T-helper 2 cell treated with Interferon-gamma antibody and Interleukin-4, amounts not matched to agents 5 μg/mL and 100 μg/mL, for 36 hours (primary cell): ENCODE measurements around the gene PDIA4.
"Not testable (repeated sequence)": the region's sequence is repeated elsewhere in the genome, so short reads cannot be mapped to it uniquely, and the experiment has no call there.

Experiments
- DNase-seq: peaks from one replicate; pipeline ENCODE4 v3.0.0; 2021; ENCODE audit warnings: low spot score
- H3K27ac Mint-ChIP-seq: one replicate; pipeline ENCODE4 v1.8.0; 2021; ENCODE audit warnings: mild to moderate bottlenecking, mixed read lengths
- H3K27me3 Mint-ChIP-seq: one replicate; pipeline ENCODE4 v1.8.0; 2021; ENCODE audit warnings: low read depth, mixed read lengths
- H3K36me3 Mint-ChIP-seq: one replicate; pipeline ENCODE4 v1.8.0; 2021; ENCODE audit warnings: low read depth, mixed read lengths
- H3K4me1 Mint-ChIP-seq: one replicate; pipeline ENCODE4 v1.8.0; 2021; ENCODE audit warnings: low read depth, mixed read lengths
- H3K4me3 Mint-ChIP-seq: one replicate; pipeline ENCODE4 v1.8.0; 2022; ENCODE audit warnings: mild to moderate bottlenecking, moderate library complexity, mixed read lengths
- H3K9me3 Mint-ChIP-seq: one replicate; pipeline ENCODE4 v1.8.0; 2021; ENCODE audit warnings: mixed read lengths

Gene PDIA4

DNA sequence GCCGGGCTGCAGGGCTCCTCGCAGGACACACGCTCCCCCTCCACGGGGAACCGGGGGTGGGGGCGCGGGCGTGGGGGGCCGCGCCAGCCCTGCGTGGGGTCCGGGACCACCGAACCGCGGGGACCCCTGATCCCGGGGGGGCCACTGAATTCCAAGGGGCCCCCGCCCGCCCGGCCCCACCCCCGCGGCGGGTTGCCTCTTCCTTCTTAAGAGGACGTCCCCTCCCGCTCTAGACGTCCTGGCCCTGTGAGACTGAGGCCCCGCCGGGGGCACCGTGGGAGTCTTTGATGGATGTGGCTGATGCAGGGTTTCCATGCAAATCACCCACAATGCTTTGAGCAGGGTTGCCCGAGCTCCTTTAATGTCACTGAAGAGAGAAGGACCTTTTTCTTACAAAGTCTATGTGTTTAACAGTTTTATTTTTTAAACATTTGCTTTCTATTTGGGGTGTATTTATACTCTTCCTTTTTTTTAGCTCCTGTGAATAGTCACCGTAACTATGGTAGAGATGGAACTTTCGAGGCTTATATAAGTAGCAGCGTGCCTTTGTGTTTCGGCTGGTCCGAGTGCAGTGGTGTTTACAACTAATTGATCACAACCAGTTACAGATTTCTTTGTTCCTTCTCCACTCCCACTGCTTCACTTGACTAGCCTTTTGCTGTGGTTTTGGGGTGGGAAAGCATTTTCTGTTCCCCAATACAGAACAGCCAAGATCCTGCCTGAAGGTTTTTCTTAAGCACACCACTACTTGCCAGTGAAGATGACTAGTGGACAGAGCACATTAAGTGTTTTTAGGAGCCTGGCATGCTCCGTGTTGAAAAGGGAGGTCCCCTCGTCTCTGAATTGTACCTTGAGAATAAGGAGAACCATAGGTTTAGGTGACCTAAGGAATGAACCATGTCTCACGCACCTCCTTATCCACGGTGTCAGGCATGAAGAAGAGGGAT is 44.8 kb downstream of the PDIA4 start:
- peaks cover 43% of the 10 kb centered on the region for H3K4me1 Mint-ChIP-seq
- peak overlapping the region; percentile 96 for H3K4me3 Mint-ChIP-seq
- H3K27ac Mint-ChIP-seq: peak overlapping the region; percentile 78
- DNase-seq: peak; percentile 85
- H3K9me3 Mint-ChIP-seq: no peaks in the 10 kb centered on the region
- peaks cover 14% of the 10 kb centered on the region for H3K27me3 Mint-ChIP-seq
- H3K36me3 Mint-ChIP-seq: no peaks in the 10 kb centered on the region

DNA sequence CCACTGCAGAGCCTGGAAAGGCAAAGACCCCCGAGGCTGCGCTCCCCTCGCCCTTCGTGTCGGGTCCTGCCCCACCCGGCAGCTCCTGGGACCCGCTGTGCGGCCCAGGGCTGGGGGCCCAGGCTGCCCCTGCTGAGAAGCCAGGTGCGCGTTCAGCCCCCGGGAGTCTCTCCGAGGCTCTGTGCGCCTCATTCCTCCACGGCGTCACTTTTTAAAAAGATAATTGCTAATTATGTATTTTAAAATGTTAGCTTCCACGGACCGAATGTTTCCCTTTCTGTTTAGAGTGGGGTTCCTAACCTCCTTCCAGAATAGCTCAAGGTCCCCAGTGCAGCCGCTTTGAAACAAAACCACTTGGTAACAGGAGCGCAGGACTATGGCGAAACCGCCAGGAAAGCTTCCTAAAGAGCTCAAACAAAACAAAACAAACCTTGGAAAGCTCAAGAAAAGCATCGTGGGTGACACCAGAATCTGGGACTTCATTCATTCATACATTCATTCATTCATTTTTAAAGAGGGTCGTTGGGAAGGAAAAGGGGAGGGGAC is 45.6 kb downstream of the PDIA4 start:
- H3K27me3 Mint-ChIP-seq: peaks cover 12% of the 10 kb centered on the region
- peak overlapping the region; percentile 64 for H3K27ac Mint-ChIP-seq
- H3K36me3 Mint-ChIP-seq: no peaks in the 10 kb centered on the region
- no peaks in the 10 kb centered on the region for H3K9me3 Mint-ChIP-seq
- no peak for DNase-seq
- peaks cover 38% of the 10 kb centered on the region for H3K4me1 Mint-ChIP-seq
- H3K4me3 Mint-ChIP-seq: peak overlapping the region; percentile 96

DNA sequence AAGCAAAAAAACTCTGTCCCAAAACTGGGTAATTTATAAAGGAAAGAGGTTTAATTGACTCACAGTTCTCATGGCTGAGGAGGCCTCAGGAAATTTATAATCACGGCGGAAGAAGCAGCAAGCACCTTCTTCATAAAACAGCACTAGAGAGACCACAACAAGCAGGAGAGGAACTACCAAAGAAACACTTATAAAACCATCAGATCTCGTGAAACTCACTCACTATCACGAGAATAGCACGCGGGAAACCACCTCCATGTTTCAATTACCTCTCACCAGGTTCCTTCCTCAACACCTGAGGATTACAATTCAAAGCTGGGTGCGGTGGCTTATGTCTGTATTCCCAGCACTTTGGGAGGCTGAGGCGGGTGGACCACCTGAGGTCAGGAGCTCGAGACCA is 48.5 kb downstream of the PDIA4 start:
- peaks cover 7% of the 10 kb centered on the region for H3K27me3 Mint-ChIP-seq
- H3K9me3 Mint-ChIP-seq: no peaks in the 10 kb centered on the region
- H3K36me3 Mint-ChIP-seq: no peaks in the 10 kb centered on the region
- peaks cover 25% of the 10 kb centered on the region for H3K4me1 Mint-ChIP-seq
- H3K27ac Mint-ChIP-seq: no peak overlapping the region
- no peak for DNase-seq
- no peak overlapping the region for H3K4me3 Mint-ChIP-seq

DNA sequence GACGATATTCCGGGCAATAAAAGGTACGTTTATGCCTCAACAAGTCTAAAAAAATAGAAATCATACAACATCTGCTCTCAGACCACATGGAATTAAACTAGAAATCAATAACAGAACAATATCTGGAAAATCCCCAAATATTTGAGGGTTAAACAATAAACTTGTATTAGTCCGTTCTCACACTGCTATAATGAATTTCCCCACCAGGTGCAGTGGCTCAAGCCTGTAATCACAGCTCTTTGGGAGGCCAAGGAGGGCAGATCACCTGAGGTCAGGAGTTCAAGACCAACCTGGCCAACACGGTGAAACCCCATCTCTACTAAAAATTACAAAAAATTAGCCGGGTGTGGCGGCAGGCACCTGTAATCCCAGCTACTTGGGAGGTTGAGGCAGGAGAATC is 49.2 kb downstream of the PDIA4 start:
- not testable (repeated sequence) for H3K9me3 Mint-ChIP-seq, H3K27ac Mint-ChIP-seq, H3K36me3 Mint-ChIP-seq, H3K4me3 Mint-ChIP-seq, DNase-seq, H3K27me3 Mint-ChIP-seq
- peaks cover 19% of the 10 kb centered on the region for H3K4me1 Mint-ChIP-seq

DNA sequence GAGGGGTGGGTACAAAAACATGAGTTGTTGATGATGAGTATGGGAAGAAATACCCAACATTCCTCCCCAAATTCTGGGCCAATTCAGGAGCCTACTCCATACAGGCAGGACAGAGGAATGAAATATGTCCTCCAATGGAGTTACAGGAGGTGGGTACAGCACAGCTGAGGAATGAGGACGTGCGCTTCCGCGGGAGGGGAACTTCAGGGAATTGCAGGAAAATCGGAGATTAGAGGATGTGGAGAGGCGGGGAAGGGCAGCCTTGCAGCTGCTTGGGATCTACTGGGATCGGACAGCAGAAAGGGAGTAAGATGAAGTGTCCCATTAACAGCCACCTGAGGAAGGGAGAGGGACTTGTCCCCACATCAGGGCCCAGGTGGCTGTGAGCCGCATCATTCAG is 50.2 kb downstream of the PDIA4 start:
- peaks cover 11% of the 10 kb centered on the region for H3K4me1 Mint-ChIP-seq
- DNase-seq: no peak
- peaks cover 3% of the 10 kb centered on the region for H3K27me3 Mint-ChIP-seq
- no peaks in the 10 kb centered on the region for H3K36me3 Mint-ChIP-seq
- no peak overlapping the region for H3K27ac Mint-ChIP-seq
- H3K9me3 Mint-ChIP-seq: no peaks in the 10 kb centered on the region
- no peak overlapping the region for H3K4me3 Mint-ChIP-seq

DNA sequence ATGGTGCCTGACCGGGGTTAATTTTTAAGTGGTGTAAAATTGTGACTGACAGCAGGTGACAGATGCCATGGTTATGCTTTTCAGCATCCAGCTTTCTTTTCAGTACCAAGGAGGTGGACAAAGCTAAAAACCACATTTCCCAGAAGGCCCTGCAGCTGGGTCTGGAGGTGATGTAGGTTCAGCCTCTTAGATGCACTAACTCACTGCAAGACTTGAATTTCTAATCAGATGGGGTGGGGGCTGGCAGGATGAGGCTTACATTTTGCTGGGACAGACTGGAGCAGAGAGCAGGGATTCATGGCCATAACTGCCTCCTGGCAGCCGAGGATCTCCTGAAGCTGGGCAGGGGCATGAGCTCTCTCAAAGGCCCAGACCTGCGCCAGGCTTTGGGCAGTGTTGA is 52.4 kb downstream of the PDIA4 start:
- peaks cover 4% of the 10 kb centered on the region for H3K4me1 Mint-ChIP-seq
- H3K4me3 Mint-ChIP-seq: no peak overlapping the region
- no peak overlapping the region for H3K27ac Mint-ChIP-seq
- DNase-seq: no peak
- no peaks in the 10 kb centered on the region for H3K36me3 Mint-ChIP-seq
- H3K9me3 Mint-ChIP-seq: no peaks in the 10 kb centered on the region
- H3K27me3 Mint-ChIP-seq: no peaks in the 10 kb centered on the region

DNA sequence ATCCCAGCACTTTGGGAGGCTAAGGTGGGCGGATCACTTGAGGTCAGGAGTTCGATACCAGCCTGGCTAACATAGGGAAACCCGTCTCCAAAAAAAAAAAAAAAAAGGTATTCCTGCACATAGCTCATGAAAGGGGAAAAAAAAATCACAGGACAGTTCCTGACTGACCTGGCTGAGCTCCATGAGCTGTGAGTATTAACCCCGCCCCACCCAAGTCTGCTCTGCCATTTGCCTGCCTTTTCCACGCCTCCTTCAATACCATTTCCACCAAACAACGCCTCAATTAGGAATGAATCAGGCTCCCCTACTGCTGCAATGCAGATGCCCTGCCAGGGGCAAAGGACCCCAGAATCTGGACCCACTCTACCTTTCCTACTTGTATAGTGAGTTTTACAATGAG is 55.0 kb downstream of the PDIA4 start:
- no peaks in the 10 kb centered on the region for H3K27me3 Mint-ChIP-seq
- no peak overlapping the region for H3K4me3 Mint-ChIP-seq
- H3K36me3 Mint-ChIP-seq: no peaks in the 10 kb centered on the region
- H3K27ac Mint-ChIP-seq: no peak overlapping the region
- no peaks in the 10 kb centered on the region for H3K9me3 Mint-ChIP-seq
- no peaks in the 10 kb centered on the region for H3K4me1 Mint-ChIP-seq
- no peak for DNase-seq

DNA sequence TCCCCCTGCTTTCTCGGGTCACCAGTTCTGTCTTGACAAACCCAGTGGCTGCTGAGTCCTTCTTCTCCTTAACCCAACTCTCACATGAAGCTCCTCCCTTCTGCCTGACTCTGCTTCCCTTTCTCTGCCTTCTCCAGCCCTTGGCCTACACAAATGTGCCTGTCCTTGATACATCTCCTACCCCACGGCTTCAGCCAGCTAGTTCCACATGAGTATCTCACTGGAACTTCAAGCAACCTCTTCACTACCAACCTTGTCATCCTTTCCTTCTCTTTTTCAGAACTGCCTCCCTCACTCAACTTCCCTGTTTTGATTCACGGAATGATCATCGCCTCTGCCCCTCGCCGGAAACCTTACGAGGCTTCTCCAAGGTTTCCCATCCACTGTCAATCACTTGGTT is 55.9 kb downstream of the PDIA4 start:
- H3K27ac Mint-ChIP-seq: no peak overlapping the region
- no peak overlapping the region for H3K4me3 Mint-ChIP-seq
- no peaks in the 10 kb centered on the region for H3K4me1 Mint-ChIP-seq
- H3K36me3 Mint-ChIP-seq: no peaks in the 10 kb centered on the region
- no peaks in the 10 kb centered on the region for H3K9me3 Mint-ChIP-seq
- no peaks in the 10 kb centered on the region for H3K27me3 Mint-ChIP-seq
- DNase-seq: no peak

DNA sequence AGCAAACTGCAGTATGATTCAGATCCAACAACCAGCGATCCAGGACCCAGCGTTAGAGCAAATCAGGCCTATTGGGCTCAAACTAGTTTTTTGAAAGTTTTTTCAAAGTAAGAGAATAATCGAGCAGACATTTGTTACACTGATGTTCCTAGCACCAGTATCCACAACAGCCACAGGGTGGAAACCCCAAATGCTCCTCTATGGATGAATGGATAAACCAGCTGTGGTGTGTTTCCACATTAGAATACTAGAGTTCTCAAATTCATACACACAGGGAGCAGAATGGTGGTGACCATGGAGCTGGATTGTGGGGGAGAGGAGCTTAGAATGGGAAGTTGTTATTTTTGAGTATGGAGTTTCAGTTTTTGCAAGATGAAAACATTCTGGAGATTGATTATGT is 60.7 kb downstream of the PDIA4 start:
- Mint-ChIP-seq H3K9me3 (no peaks in the 10 kb centered on the region), H3K27me3 (no peaks in the 10 kb centered on the region), H3K4me3 (no peak overlapping the region), H3K36me3 (no peaks in the 10 kb centered on the region), H3K27ac (no peak overlapping the region), H3K4me1 (peaks cover 22% of the 10 kb centered on the region)
- DNase-seq: no peak

DNA sequence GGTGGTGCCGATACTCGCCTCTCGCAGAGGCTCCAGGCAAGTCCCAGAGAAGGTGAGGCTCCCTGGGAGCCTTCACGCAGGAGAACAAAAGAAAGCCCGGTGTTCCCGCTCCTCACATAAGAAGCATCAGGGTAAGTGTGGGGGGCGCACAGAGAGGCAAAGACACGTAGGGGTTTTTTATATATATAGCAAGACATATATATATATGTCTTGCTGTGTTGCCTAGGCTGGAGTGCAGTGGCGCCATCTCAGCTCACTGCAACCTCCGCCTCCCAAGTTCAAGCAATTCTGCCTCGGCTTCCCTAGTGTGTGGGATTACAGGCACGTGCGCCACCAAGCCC is 61.3 kb downstream of the PDIA4 start:
- Mint-ChIP-seq H3K27ac (no peak overlapping the region), H3K36me3 (no peaks in the 10 kb centered on the region), H3K27me3 (no peaks in the 10 kb centered on the region), H3K4me1 (peaks cover 27% of the 10 kb centered on the region), H3K4me3 (peak overlapping the region; percentile 83), H3K9me3 (no peaks in the 10 kb centered on the region)
- DNase-seq: no peak

DNA sequence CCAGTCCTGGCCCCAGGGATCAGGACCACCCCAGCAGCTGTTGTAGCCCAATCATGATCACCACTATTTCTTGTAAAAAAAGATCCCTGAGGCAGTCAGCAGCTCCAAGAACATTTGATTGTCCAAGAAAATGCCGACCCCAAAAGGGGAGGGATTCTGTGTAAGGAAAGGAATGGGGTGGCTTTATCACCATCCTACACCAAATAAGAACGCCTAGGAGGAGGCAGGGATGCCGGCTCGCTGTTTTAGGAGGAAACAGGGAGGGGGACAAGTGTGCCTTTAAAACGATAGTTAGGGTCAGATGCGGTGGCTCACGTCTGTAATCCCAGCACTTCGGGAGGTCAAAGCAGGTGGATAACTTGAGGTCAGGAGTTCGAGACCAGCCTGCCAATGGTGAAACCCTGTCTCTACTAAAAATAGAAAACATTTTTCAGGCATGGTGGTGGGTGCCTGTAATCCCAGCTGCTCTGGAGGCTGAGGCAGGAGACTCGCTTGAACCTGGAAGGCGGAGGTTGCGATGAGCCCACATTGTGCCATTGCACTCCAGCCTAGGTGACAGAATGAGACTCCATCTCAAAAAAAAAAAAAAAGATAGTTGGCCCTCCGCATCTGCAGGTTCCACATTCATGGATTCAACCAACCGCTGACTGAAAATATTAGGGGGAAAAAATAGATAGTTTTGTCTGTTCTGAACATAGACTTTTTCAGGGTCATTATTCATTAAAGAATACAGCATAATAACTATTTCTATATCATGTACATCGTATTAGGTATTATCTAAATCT is 63.6 kb downstream of the PDIA4 start:
- H3K4me1 Mint-ChIP-seq: peaks cover 27% of the 10 kb centered on the region
- no peaks in the 10 kb centered on the region for H3K36me3 Mint-ChIP-seq
- DNase-seq: no peak
- peaks cover 2% of the 10 kb centered on the region for H3K27me3 Mint-ChIP-seq
- peak overlapping the region; percentile 92 for H3K4me3 Mint-ChIP-seq
- H3K9me3 Mint-ChIP-seq: no peaks in the 10 kb centered on the region
- H3K27ac Mint-ChIP-seq: no peak overlapping the region

DNA sequence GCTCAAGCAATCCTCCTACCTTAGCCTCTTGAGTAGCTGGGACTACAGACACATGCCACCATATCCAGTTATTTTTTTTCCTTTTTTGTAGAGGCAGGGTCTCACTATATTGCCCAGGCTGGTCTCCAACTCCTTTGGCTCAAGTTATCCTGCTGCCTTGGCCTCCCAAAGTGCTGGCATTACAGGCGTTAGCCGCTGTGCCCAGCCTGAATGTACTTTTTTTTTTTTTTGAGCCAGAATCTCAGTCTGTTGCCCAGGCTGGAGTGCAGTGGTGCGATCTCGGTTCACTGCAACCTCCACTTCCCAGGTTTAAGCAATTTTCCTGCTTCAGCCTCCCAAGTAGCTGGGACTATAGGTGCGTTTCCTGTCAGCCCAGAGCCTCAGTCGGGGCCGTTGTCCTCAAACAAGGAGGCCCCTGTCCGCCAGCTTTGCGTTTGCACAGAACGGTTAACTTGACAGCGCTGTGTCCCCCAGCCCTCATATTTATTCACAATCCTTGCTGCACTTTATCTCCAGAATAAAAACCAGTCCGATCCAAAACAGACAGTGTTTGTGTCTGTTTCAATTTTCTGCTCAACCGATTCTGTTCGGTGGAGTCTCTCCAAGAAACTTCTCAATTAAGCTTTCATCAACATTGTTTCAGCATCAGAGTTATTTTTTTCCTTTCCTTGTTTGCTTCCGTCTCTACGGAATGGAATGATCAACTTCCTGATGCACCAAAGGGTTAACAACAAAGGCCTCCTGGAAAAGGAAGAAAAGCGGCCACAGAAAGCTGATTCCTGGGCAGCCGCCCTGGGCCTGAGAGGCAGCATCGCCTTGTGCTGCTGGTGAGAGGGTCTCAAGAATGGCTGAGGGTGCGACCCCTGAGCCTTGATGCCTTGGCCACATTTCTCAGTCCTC is 64.5 kb downstream of the PDIA4 start:
- Mint-ChIP-seq H3K4me3 (peak overlapping the region; percentile 92), H3K27ac (peak overlapping the region; percentile 89), H3K4me1 (peaks cover 27% of the 10 kb centered on the region), H3K36me3 (no peaks in the 10 kb centered on the region), H3K9me3 (no peaks in the 10 kb centered on the region), H3K27me3 (peaks cover 2% of the 10 kb centered on the region)
- DNase-seq: no peak

DNA sequence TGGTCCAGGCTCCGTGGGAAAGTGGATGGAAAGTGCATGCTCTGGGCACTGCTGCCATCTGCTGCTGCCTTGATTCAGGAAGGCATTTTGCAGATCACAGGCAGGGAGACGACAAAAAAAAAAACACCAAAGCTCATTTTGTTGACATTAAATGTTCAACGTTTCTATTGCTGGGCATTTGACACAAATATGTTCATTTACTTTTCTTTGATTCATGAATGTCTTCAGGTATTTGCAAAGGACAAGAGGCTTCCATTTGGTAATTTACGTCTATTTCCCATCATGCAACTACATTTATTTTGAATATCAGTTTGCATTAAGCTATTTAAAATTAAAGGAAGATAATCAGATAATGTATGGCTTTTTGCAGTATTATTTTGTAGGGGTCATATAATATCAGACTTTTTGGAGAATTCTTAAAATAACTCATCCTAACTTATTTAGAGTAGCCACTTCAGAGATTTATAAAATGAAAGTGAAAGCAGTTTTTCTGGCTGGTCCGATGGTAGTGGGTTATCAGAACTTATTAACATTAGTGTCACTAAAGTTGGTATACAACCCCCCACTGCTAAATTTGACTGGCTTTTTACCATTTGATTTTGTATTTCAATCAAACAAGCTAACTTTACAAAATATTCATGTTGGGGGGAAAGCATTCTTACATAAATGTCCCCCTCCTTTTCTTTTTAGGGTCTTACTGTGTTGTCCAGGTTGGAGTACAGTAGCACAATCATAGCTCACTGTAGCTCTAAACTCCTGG is 65.3 kb downstream of the PDIA4 start:
- peak; percentile 59 for DNase-seq
- H3K27ac Mint-ChIP-seq: peak overlapping the region; percentile 89
- no peaks in the 10 kb centered on the region for H3K36me3 Mint-ChIP-seq
- peaks cover 27% of the 10 kb centered on the region for H3K4me1 Mint-ChIP-seq
- no peaks in the 10 kb centered on the region for H3K9me3 Mint-ChIP-seq
- peaks cover 2% of the 10 kb centered on the region for H3K27me3 Mint-ChIP-seq
- H3K4me3 Mint-ChIP-seq: peak overlapping the region; percentile 92
